ENCODE results near the gene SH3RF3.

The SH3RF3 gene

DNA sequence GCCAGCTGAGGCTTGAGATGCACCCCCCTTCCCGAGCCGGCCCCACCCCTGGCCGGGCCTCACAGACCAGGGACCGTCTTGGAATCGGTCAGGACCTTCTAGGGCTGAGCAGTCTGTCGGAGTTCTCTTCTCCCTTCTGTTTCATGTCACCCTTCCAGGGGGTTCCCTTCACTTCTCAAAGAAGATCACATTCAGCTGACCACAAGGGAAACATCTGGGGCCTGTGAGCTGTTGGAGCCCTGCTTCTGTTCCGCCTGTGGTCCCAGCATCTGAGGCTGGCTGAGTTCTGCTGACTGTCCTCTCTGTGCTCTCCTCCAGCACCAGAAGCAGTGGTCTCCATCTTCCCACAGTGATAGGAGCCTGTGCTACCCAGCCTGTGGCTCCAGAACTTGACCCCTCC, 378.2 kb downstream of the SH3RF3 start:
- no peak for DNase-seq (ENCODE audit: low read depth)

DNA sequence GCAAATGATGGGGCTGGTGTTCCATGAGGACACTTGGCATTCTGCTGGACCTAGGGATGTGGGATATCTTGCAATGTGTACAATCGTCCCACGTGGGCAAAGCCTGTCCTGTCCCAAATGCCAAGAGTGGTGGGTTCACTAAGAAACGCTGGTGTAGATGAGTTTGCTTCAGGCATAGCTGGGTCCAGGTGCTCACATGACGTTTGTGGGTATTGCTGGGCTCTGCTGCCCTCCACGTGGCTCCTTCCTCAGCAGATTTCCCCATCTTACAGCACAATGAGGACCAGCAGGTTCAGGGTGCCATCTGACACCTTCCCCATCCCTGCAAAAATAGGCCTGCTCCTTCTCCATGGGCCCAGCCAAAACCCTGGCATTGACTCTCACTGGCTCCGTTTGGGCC, 378.8 kb downstream of the SH3RF3 start:
- DNase-seq (ENCODE audit: low read depth): no peak

DNA sequence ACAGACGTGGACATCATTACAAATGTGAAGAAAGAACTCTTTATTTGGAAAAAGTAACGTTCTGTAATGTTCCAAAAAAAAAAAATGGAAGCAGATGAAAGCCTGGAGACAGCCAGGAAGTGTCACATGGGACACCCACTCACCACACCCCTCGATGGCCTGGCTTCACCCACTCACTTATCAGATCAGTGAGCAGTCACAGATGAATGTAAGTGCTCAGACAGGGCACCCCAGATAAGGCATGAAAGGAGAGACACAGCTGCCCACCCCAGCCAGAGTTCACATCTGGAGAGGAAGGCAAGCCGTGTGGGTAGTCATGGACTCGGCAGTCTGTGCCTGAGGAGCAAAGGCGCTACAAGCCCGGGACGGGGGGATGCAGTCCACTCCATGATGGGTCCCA, 379.6 kb downstream of the SH3RF3 start:
- DNase-seq (ENCODE audit: low read depth): no peak

DNA sequence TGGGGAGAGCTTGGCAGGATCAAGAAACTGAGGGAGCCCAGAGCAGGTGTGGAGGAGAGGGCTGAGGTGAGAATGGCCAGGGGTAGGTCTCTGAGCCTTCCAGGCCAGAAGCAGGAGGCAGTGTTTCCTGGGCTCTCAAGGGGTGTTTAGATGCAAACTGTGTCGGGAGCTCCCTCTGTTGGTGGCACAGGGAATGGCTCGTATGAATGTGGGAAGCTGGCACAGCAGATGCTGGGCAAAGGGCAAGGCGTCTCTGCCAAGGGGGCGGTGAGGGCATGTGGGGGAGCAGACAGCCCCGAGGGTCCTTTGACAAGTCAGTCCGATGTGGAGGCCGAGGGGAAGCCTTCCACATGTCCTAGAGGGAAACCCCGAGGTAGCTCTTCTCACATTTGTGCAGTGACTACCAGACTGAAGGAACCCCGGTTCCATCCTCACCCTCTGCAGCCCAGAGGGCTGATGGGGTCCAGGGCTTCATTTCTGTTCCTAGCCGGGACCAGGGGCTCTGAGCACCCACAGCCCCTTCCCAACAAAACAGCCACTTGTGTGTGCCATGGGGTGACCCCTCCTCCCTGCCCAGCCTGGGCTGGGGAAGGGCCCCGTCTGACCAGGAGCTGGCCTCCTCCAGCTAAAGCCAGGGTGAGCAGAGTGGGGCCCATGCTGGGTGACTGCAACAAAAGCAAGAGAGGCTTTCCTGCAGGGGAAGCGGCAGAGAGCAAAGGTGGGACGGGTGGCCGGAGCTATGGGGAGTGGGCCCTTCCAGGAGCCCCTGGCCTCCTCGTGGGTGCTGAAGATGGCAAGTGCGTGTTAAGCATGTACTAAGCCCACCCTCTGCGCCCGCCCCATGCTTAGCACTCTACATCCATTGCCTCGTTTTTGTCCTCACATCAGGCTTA, 381.4 kb downstream of the SH3RF3 start:
- peak; percentile 81 for DNase-seq (ENCODE audit: low read depth)

DNA sequence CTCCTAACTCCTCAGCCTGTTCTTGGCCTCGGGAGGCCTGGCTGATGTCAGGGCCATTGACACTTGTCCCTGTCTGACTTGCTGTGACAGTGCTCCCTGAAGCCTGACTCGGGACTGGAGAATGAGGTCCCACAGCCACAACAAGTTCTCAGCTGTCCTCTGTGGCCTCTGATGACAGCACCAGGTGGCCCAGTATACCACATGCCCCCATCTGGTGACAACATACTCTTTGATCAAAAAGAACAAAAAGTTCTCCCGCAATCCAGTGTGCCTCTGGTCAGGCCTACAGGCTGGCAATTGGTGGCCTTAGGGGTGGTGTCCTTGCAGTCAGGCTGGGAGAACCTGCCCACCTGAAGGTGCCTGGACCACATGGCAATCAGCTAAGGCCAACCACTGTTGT, 382.2 kb downstream of the SH3RF3 start:
- no peak for DNase-seq (ENCODE audit: low read depth)

DNA sequence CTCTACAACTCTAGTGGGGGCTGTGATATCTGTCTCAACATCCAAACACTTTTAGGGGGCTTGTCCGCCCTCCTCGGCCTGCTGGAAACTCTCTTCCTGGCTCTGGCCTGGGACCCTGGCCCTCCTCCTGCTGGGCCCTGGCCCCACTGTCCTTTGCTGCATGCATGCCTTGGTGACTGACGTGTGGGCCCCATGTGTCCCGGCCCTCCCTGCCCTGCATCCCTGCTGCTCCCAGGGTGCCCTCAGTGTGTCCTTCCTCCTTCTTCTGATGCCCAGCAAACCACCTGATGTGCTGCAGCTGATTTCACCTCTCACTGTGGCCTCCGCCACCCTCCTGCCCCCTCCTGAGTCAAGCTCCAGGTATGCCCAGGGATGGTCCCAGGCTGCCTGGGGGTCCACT, 383.1 kb downstream of the SH3RF3 start:
- no peak for DNase-seq (ENCODE audit: low read depth)

DNA sequence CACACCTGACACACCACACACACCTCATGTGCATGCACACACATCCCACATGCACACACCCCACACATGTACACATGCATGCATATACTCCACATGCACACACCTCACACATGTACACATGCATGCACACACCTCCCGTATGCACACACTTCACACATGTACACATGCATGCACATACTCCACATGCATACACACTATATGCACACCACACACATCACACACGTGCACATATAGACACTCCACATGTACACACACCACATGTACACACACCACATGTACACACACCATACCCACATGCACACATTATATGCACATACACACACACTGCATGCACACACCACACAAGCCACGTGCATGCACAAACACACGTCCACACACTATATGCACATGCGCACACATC, 384.2 kb downstream of the SH3RF3 start:
- DNase-seq (ENCODE audit: low read depth): no peak

DNA sequence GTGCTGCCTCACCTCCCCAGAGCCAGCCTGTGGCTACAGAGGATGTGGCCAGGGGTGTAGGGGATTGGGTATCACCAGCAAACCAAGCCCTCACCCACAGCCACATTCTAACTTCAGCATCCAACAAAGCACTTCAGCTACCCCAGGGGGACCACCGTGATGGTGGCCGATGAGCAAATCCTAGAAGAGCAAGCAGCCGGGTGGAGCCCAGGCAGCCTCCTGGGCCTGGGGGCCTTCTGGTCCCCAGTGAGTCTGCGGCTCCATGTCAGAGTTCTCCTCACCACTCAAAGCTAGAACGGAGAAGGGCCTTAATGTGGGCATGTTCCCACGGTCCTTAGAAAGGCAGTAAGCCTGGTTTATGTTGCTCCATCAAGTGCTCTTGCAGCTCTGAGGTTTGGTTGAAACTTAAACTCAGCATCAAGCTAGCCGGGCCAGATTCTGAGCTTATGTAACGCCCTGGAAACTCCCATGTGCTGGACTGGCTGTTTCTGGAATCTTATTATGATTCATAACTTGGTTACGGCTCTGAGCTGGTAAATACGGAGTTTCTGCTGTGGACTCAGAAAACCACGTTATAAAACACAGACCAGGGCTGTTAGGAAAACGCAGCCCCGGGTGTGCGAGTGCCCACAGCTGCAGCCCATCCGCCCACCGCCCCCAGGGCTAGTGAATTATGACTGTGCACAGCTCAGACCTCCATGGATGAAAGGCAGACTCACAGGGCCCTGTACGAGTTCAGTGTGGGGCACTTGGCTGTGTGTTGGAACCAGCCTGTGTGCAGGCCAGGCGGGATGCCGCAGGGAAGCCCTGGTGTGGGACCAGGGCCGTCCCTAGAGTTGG, 385.0 kb downstream of the SH3RF3 start:
- DNase-seq (ENCODE audit: low read depth): peak; percentile 89

DNA sequence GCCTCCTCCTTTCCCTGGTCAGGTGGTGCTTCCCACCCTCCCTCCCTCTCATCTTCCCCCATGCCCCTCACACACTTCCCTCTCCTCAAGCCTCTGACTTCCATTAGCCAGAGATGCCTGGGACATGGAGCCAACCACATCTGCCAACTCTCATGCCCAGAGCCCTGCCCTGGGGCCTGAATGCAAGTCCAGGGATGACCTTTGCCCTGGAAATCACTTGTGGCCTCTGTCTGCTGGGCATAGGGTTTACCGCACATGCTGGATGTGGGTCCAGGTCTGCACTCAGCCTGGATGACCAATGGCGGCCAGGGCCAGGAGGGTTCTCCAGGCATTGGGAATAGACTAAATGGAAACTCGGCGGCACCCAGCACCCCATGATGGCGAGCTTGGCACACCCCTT, 385.9 kb downstream of the SH3RF3 start:
- DNase-seq (ENCODE audit: low read depth): no peak

DNA sequence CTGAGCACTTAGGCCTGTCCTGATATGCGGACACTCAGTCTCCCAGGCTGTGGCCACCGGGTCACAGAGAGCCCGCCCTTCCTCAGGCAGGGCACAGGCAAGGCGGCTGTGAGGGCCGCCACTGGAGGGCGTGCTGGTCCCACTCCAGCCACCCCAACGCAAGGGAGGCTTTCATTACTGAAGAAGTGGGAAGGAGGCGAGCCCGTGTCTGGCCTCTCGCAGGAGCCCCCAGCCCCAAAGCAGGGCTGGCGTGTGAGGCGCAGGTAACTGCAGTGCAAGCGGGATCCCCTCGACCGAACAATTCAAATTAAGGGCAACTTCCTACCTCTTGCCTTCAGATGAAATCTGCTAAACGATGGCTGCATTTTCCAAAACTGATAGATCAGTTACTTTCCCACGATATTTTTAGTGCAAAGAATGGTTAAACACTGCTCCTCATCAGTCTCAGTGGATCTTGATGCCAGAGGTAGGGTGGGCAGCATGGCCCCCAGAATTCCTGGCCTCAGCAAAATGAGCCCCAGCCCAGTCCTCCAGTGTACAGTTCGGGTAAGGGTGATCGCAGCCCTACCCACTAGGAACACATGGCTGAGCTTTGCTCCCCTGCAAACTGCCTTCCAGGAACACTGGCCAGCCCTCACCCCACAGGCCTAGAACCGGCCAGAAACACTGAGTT, 387.6 kb downstream of the SH3RF3 start:
- DNase-seq (ENCODE audit: low read depth): peak; percentile 66

DNA sequence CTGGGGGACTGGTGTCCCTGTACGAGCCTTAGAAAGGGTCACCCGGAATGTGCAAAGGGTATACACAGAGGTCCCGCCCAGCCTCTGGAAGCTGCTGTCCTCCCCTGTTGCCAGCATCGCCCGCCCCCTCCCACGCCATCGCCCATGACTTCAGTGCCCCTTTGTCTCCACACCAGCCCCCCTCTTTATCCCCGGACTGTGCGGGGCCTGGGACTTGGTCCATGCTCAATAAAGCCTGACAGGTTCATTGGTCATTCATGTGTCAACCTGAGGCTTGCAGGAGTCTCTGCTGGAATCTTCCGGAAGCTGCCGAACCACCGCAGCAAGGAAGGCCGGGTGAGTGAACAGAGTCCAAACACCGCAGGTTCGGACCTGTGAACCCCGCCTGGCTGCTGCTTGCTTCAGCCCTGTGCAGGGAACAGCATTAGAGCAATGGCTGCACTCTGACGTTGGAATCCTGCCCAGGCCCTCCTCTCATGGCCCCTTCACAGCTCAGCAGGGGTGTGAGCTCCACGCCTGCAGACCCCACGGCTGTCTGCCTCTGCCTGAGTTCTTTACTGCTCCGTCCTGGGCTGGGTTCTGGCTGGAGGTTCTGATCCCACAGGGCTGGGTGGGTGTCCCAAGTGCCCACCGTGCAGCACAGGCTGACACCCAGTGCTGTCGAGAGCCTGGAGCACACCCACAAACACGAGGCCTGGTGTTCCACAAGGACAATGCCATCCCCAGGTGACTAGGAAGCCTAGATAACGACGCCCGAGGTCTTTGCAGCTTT, 388.3 kb downstream of the SH3RF3 start:
- no peak for DNase-seq (ENCODE audit: low read depth)

DNA sequence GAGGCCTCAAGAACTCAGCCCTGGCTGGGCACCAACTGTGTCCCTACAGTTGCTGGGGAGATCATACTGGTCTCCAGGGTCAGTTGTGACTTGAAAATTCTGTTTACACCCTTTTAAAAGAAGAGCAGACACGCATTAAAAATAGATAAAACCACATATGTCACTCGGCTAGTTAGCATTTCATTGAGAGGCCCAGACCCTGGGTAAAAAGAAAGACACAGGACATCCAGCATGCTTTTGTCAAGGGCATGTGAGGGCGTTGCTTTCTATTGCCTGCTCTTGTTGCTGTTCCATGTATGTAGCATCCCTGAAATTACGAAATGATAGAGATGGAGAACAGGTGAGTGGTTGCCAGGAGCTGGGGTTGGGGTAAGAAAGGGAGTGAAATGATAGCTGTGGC, 390.5 kb downstream of the SH3RF3 start:
- no peak for DNase-seq (ENCODE audit: low read depth)

DNA sequence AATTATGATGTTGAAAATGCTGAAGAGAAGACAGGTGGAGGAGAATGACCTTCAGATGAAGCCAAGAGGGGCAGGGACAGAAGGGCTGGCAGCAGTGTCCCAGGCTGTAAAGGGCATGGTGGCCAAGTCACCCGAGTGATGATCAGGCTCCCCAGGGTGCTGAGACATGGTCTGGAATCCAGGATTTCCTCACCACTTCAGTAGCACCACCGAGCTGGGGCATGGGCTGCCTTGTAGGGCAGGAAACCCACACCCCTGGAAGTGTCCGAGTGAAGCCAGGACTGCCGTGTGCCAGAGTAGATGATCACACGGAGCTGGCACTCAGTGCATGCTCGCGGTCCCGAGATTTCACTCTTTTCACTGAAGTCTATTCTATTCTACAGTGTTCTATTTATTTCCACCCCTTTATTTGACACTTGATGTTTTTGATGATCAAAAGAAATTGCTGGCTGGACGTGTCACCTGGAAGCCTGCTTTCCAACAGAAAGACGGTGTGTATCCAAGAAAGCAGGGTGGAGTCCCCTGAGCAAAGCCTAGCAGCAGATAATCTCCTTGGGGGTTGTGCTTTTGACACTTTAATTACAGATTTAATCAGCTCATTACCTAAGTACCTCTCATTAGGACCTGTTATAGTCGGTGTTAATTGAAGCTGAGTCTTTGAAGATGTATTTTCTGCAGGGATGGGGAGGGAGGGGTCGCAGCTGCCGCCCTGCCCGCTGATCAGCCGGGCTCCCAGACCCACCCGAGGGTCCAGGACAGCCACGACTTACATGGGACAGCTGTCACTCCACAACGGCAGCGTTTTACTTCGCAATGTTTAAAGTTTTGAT, 392.4 kb downstream of the SH3RF3 start:
- no peak for DNase-seq (ENCODE audit: low read depth)

DNA sequence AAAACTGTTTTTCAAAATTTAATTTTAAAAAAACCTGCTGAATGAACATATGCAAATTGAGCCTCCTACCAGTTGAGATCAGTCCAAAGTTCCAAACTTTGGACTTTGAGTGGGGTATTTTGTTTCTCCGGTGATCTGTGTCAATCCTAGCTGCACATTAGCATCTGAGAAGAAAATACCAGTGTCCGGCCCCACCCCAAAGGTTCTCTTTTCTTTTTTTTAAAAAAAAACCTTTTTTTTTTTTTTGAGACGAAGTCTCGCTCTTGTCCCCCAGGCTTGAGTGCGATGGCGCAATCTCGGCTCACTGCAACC, 393.0 kb downstream of the SH3RF3 start:
- no peak for DNase-seq (ENCODE audit: low read depth)

DNA sequence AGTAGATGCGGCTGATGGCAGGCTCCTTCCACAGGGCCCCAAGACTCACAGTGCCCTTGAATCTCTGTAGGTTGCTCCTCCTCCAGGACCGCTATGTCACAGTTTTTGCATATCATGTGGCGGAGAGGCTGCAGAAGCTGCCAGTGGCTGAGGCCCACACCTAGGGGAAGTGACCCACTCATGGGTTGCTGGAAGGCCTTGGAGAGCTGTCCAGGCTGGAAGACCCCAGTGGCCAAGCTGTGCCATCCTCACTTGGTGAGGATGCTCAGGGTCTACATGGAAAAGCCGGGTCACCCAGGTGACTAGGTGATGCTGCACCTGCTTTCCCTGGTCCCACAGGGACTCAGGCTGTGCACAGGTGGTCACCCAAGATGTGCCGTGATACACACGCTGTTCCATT, 394.1 kb downstream of the SH3RF3 start:
- no peak for DNase-seq (ENCODE audit: low read depth)

DNA sequence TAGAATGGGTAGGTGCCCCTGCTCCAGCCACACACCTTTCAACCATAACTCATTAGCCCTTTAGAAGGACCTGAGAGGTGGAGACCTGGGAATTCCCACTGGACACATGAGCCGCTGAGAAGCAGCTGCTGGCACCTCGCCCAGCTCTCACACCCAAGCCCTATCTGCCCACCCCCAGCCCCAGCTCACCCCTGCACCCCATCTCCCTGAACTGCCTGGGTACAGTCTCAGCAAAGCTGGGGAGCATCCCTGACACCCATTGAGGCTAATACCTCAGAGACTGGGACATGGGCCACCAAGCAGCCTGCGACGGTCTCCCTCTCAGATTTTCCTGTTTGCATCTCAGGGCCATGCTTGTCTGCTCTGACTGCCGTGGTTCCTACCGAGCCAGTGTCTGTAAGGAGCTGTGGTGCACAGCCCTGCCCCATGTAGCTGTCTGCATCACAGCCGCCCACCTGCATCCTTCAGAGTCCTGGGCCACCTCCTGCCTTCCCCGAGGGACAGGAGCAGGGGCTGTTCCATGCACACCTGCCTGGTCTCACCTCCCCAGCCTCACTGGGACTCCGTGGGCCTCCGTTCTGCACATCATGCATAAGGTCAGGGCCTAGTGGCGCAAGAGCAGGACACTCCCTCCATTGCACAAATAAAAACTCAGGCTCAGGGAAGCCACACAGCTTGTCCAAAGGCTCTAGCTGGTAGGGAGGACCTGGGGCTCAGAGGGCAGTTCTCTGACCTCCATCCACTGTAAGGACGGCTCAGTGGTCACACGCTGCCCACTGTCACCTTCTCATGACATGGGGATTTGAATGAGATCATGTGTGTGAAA, 394.7 kb downstream of the SH3RF3 start:
- no peak for DNase-seq (ENCODE audit: low read depth)

DNA sequence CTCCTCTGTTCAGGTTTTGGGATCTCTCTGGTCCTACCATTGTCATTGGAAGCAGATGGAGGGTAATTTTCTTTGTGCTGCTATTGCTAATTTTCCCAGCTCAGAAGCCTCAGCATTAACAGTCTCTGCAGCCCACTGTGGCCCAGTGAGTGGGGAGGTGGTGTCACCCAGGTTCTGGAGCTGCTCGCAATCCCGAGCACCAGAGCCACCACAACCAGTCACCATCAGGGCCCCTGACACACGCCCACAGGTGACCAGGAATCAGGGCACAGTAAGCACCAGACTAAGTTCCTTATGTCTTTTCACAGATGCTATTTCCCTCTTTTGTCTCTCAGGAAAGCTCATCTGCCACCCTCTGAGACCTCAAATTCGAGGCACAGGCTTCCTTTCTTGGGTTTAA, 396.8 kb downstream of the SH3RF3 start:
- no peak for DNase-seq (ENCODE audit: low read depth)

DNA sequence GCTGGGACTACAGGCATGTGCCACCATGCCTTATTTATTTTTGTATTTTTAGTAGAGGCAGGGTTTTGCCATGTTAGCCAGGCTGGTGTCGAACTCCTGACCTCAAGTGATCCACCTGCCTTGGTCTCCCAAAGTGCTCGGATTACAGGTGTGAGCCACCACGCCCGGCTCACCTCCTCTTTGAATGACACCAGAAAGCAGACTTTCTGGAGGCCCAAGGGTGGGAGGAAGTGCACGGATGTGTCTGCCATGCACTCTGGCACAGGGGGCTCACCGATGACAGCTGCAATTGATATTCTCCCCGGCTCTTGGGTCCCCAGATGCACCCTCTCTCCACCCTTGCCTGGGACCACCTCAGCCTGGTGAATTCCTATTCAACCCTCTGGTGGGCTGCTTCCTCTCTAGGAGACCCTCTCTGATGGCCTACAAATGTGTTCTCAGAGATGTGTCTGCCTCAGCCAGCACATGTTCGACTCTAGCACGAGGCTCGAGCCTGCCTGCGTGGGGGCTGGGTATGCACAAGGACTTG, 397.5 kb downstream of the SH3RF3 start:
- DNase-seq (ENCODE audit: low read depth): no peak

DNA sequence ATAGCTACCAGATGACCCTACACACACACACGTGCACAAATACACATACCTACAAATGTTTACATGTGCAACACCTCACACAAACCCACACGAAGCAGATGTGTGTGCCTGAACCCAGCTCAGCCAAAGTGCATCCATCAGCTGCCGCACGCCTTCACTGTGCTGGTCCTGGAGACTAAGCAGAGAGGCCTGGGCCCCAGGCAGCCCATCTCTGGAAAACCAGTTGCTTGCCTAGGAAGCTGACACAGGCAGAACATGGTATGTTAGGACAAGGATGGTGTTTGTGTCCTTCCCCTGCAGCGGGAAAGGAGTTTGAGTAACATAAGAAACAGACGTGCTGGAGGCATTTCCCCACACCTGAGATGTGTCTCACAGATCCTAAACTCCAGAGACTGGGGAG, 398.1 kb downstream of the SH3RF3 start:
- no peak for DNase-seq (ENCODE audit: low read depth)

Measured in ELR (cell line).